ENCODE measurements around the gene KCNN3.

KCNN3 gene

GRCh38 chr1:154710106-154710505 lies 160.0 kb downstream of the KCNN3 start:
- Histone ChIP-seq H3K36me3 (ENCODE audit: insufficient read depth, low read depth, low read length) (no peaks in the 10 kb centered on the region), H3K27ac (ENCODE audit: low read length) (no peak overlapping the region)

DNA sequence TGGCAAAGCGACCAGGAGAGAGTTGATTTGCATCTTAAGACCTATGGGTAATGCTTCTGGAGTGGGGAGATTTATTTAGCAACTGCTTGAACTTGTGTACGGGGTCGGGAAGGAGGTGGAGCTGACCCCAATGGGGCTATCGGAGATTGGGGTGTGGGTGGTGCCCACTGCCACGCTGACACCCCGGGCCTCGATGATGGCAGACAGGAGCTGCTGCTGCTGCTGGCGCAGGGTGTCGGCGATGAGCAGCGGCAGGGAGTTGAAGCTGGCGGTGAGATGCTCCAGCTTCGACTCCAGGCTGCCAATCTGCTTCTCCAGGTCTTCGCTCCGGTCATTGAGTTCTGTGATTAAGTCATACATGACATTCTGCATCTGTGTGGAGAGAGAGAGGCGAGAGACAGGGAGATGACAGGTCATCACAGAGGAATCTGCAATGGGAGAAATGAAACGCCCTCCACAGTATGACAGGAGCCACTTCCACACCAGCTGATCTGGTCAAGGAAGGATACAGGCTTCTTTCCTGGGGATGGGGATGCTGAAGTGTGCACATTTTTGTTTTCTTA lies 162.1 kb downstream of the KCNN3 start:
- Histone ChIP-seq H3K9me3 (ENCODE audit: insufficient read depth, low read depth, low read length) (no peaks in the 10 kb centered on the region), H3K4me1 (ENCODE audit: insufficient read depth, low read length) (no peaks in the 10 kb centered on the region; the same call in 1 of the 2 replicates), H3K27ac (ENCODE audit: low read length) (no peak overlapping the region), H3K9ac (ENCODE audit: low read depth, low read length) (no peak overlapping the region), H3K36me3 (ENCODE audit: insufficient read depth, low read depth, low read length) (no peaks in the 10 kb centered on the region), H3K4me3 (ENCODE audit: low read length) (no peak overlapping the region), H3K27me3 (ENCODE audit: insufficient read depth, low read length) (no peaks in the 10 kb centered on the region)

More at GRCh38 chr1:154710106-154710505, 160.0 kb downstream of the KCNN3 start:
- no peak overlapping the region for H3K4me3 ChIP-seq (ENCODE audit: low read length)
- H3K27me3 ChIP-seq (ENCODE audit: insufficient read depth, low read length) = no peaks in the 10 kb centered on the region
- no peaks in the 10 kb centered on the region for H3K9me3 ChIP-seq (ENCODE audit: insufficient read depth, low read depth, low read length)
- H3K4me1 ChIP-seq (ENCODE audit: insufficient read depth, low read length) = no peaks in the 10 kb centered on the region; the same call in 1 of the 2 replicates
- no peak overlapping the region for H3K9ac ChIP-seq (ENCODE audit: low read depth, low read length)

DNA sequence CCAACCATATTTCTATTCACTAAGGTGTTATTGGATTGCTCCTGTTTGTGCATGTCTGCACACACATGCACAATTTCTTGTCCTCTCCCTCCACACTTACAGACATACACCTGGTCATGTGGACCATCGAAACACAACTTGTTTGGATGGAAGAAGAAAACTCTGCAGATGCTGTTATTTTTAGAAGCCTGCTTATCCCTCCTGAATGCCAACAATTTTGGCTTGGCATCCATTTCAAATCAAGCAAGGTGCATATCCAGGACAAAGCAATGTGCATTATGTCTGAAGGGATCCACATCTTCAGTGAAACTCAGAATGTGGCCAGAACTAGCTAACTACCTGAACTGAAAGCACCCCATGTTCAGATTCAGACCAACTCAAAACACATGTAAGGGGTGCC lies 163.2 kb downstream of the KCNN3 start:
- Histone ChIP-seq H3K27me3 (ENCODE audit: insufficient read depth, low read length) (no peaks in the 10 kb centered on the region), H3K4me3 (ENCODE audit: low read length) (no peak overlapping the region), H3K36me3 (ENCODE audit: insufficient read depth, low read depth, low read length) (no peaks in the 10 kb centered on the region), H3K4me1 (ENCODE audit: insufficient read depth, low read length) (no peaks in the 10 kb centered on the region; the same call in 1 of the 2 replicates), H3K27ac (ENCODE audit: low read length) (no peak overlapping the region), H3K9ac (ENCODE audit: low read depth, low read length) (no peak overlapping the region), H3K9me3 (ENCODE audit: insufficient read depth, low read depth, low read length) (no peaks in the 10 kb centered on the region)

GRCh38 chr1:154705544-154705943 lies 164.5 kb downstream of the KCNN3 start:
- Histone ChIP-seq H3K27me3 (ENCODE audit: insufficient read depth, low read length) (no peaks in the 10 kb centered on the region), H3K4me3 (ENCODE audit: low read length) (no peak overlapping the region), H3K9me3 (ENCODE audit: insufficient read depth, low read depth, low read length) (no peaks in the 10 kb centered on the region), H3K9ac (ENCODE audit: low read depth, low read length) (no peak overlapping the region), H3K27ac (ENCODE audit: low read length) (no peak overlapping the region), H3K4me1 (ENCODE audit: insufficient read depth, low read length) (no peaks in the 10 kb centered on the region; the same call in 1 of the 2 replicates), H3K36me3 (ENCODE audit: insufficient read depth, low read depth, low read length) (no peaks in the 10 kb centered on the region)

GRCh38 chr1:154703170-154703569 lies 166.9 kb downstream of the KCNN3 start:
- Histone ChIP-seq H3K4me1 (ENCODE audit: insufficient read depth, low read length) (0 out of 2 replicates have a peak, but pooled peaks cover 3% of the 10 kb centered on the region), H3K36me3 (ENCODE audit: insufficient read depth, low read depth, low read length) (no peaks in the 10 kb centered on the region), H3K4me3 (ENCODE audit: low read length) (no peak overlapping the region), H3K27ac (ENCODE audit: low read length) (no peak overlapping the region), H3K9me3 (ENCODE audit: insufficient read depth, low read depth, low read length) (no peaks in the 10 kb centered on the region), H3K9ac (ENCODE audit: low read depth, low read length) (no peak overlapping the region), H3K27me3 (ENCODE audit: insufficient read depth, low read length) (no peaks in the 10 kb centered on the region)

DNA sequence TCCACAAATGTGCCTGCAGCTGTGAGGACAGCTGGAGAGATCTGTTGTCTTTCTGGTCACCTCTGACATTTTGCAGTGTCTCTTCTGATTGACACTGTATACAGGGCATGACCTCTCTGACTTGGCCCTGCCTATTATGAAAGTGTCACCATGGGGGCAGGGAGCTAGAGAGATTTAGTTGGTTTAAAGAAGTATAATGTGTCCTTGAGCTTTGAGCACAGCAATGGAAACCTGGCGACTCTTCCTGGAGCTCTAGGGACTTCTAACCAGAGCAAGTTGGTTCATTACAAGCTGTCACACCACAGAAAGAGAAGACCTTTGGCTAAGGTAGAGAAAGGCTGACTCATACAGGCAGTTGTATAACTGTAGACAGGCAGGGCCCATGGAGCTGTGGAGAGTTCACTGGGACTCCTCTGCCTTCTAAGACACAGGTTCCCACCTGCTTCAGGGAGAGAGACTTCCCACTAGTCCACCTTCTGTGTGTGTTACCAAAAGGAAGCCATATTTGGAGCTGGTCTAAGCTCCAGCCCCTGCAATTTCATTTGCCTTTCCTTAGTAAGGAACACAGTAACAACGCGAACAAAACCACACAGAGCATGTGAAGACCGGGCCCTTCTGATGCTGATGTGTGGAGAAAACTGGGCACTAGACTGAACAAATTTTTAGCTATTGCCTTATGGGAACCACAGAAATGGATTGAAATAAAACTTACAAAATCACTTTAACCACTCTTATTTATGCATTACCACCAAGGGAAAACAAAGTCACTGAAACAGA lies 171.6 kb downstream of the KCNN3 start:
- Histone ChIP-seq H3K4me1 (ENCODE audit: insufficient read depth, low read length) (0 out of 2 replicates have a peak, but pooled peaks cover 3% of the 10 kb centered on the region), H3K36me3 (ENCODE audit: insufficient read depth, low read depth, low read length) (no peaks in the 10 kb centered on the region), H3K9ac (ENCODE audit: low read depth, low read length) (no peak overlapping the region), H3K9me3 (ENCODE audit: insufficient read depth, low read depth, low read length) (no peaks in the 10 kb centered on the region), H3K4me3 (ENCODE audit: low read length) (no peak overlapping the region), H3K27ac (ENCODE audit: low read length) (no peak overlapping the region), H3K27me3 (ENCODE audit: insufficient read depth, low read length) (no peaks in the 10 kb centered on the region)

DNA sequence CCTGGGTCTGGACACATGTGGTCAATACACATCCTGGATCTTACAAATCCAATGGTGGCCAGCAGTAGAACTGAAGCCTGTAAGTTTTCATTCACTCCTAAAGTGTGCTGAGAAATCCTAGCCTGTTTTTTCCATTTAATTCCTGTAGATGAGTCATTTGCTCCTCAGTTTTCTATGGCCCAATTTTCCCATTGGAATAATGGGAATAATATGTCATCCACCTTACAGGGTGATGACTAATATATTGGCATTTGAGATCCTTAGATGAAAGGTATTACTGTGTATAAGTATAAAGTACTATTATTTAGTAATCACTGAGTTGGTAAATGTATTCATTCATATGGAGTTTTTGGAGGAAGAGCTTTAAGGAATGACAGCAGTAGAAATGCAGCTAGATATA lies 172.4 kb downstream of the KCNN3 start:
- H3K36me3 ChIP-seq (ENCODE audit: insufficient read depth, low read depth, low read length) = no peaks in the 10 kb centered on the region
- no peak overlapping the region for H3K27ac ChIP-seq (ENCODE audit: low read length)
- H3K4me3 ChIP-seq (ENCODE audit: low read length) = no peak overlapping the region
- no peaks in the 10 kb centered on the region for H3K27me3 ChIP-seq (ENCODE audit: insufficient read depth, low read length)
- H3K9ac ChIP-seq (ENCODE audit: low read depth, low read length) = no peak overlapping the region
- H3K4me1 ChIP-seq (ENCODE audit: insufficient read depth, low read length) = 0 out of 2 replicates have a peak, but pooled peaks cover 3% of the 10 kb centered on the region
- H3K9me3 ChIP-seq (ENCODE audit: insufficient read depth, low read depth, low read length) = no peaks in the 10 kb centered on the region

GRCh38 chr1:154696456-154696855 lies 173.6 kb downstream of the KCNN3 start:
- Histone ChIP-seq H3K4me3 (ENCODE audit: low read length) (no peak overlapping the region), H3K27ac (ENCODE audit: low read length) (no peak overlapping the region), H3K27me3 (ENCODE audit: insufficient read depth, low read length) (no peaks in the 10 kb centered on the region), H3K36me3 (ENCODE audit: insufficient read depth, low read depth, low read length) (no peaks in the 10 kb centered on the region), H3K4me1 (ENCODE audit: insufficient read depth, low read length) (0 out of 2 replicates have a peak, but pooled peaks cover 3% of the 10 kb centered on the region), H3K9me3 (ENCODE audit: insufficient read depth, low read depth, low read length) (no peaks in the 10 kb centered on the region), H3K9ac (ENCODE audit: low read depth, low read length) (no peak overlapping the region)

GRCh38 chr1:154695985-154696384 lies 174.1 kb downstream of the KCNN3 start:
- Histone ChIP-seq H3K27ac (ENCODE audit: low read length) (no peak overlapping the region), H3K4me1 (ENCODE audit: insufficient read depth, low read length) (0 out of 2 replicates have a peak, but pooled peaks cover 3% of the 10 kb centered on the region), H3K4me3 (ENCODE audit: low read length) (no peak overlapping the region), H3K27me3 (ENCODE audit: insufficient read depth, low read length) (no peaks in the 10 kb centered on the region), H3K9me3 (ENCODE audit: insufficient read depth, low read depth, low read length) (no peaks in the 10 kb centered on the region), H3K36me3 (ENCODE audit: insufficient read depth, low read depth, low read length) (no peaks in the 10 kb centered on the region), H3K9ac (ENCODE audit: low read depth, low read length) (no peak overlapping the region)

GRCh38 chr1:154694995-154695394 lies 175.1 kb downstream of the KCNN3 start:
- Histone ChIP-seq H3K36me3 (ENCODE audit: insufficient read depth, low read depth, low read length) (no peaks in the 10 kb centered on the region), H3K4me1 (ENCODE audit: insufficient read depth, low read length) (0 out of 2 replicates have a peak, but pooled peaks cover 3% of the 10 kb centered on the region), H3K27me3 (ENCODE audit: insufficient read depth, low read length) (no peaks in the 10 kb centered on the region), H3K9me3 (ENCODE audit: insufficient read depth, low read depth, low read length) (no peaks in the 10 kb centered on the region), H3K27ac (ENCODE audit: low read length) (no peak overlapping the region), H3K9ac (ENCODE audit: low read depth, low read length) (no peak overlapping the region), H3K4me3 (ENCODE audit: low read length) (no peak overlapping the region)

- Histone ChIP-seq H3K4me1 (ENCODE audit: insufficient read depth, low read length) (no peaks in the 10 kb centered on the region), H3K27me3 (ENCODE audit: insufficient read depth, low read length) (no peaks in the 10 kb centered on the region)
Measured at GRCh38 chr1:154689083-154689482, 181.0 kb downstream of the KCNN3 start.

GRCh38 chr1:154686507-154686906 lies 183.6 kb downstream of the KCNN3 start:
- H3K4me3 ChIP-seq (ENCODE audit: low read length) = no peak overlapping the region
- H3K9ac ChIP-seq (ENCODE audit: low read depth, low read length) = no peak overlapping the region
- H3K4me1 ChIP-seq (ENCODE audit: insufficient read depth, low read length) = no peaks in the 10 kb centered on the region
- no peak overlapping the region for H3K27ac ChIP-seq (ENCODE audit: low read length)
- H3K36me3 ChIP-seq (ENCODE audit: insufficient read depth, low read depth, low read length) = no peaks in the 10 kb centered on the region
- no peaks in the 10 kb centered on the region for H3K27me3 ChIP-seq (ENCODE audit: insufficient read depth, low read length)
- no peaks in the 10 kb centered on the region for H3K9me3 ChIP-seq (ENCODE audit: insufficient read depth, low read depth, low read length)

More at GRCh38 chr1:154689083-154689482, 181.0 kb downstream of the KCNN3 start:
- Histone ChIP-seq H3K4me3 (ENCODE audit: low read length) (no peak overlapping the region), H3K9ac (ENCODE audit: low read depth, low read length) (no peak overlapping the region), H3K9me3 (ENCODE audit: insufficient read depth, low read depth, low read length) (no peaks in the 10 kb centered on the region), H3K36me3 (ENCODE audit: insufficient read depth, low read depth, low read length) (no peaks in the 10 kb centered on the region), H3K27ac (ENCODE audit: low read length) (no peak overlapping the region)
